NCI-H2227 (cell line): Measurements from ENCODE around the gene MGLL.

Experiments
- DNase-seq: peaks from one replicate; lab custom pipeline; 2025; ENCODE audit not compliant: unreplicated experiment; lab: John Stamatoyannopoulos, UW

The MGLL gene

DNA sequence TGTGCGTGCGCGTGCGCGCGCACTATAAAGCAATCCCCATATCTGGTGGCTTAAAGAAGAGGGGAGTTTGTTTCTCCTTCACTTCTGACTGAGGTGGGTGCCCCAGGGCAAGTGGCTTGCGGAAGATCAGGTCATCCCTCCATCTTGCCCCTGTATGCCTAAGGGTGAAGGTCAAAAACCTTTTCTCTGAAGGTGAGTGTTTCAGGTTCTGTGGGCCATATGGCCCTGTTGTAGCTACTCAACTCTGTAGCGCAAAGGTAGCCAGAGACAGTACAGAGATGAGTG, 144.1 kb downstream of the MGLL start:
- no peak for DNase-seq

DNA sequence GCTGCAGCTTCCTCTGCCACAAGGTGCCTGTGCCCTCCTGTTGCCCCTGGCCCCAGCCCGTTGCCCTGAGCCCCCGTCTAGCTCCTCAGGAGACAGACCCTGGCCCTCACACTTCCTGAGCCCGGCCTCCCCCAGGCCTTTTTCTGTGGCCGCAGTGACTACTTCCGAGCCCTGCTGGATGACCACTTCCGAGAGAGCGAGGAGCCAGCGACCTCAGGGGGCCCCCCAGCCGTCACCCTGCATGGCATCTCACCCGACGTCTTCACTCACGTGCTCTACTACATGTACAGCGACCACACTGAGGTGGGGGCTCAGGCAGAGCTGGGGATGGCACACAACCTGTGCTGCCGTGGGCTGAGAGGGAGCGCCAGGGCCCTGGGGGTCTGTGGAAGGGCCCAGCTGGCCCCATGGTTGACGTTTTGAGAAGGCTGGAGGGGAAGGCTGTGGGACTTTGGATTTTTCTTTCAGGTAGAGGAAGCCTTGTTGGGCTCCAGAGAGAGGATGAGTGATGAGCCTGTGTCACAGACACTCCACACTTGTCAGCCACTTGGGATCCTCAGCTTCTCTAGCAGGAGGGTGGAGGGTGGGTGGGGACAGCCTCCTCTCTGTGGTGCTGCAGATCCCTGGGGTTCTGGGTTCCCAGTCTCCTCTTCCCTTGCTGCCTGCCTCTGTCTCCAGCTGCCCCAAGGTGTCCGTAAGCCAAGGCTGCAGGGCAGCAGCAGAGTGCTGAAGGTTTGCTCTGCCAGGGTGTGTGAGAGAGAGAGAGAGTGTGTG, 144.6 kb downstream of the MGLL start:
- DNase-seq: no peak

DNA sequence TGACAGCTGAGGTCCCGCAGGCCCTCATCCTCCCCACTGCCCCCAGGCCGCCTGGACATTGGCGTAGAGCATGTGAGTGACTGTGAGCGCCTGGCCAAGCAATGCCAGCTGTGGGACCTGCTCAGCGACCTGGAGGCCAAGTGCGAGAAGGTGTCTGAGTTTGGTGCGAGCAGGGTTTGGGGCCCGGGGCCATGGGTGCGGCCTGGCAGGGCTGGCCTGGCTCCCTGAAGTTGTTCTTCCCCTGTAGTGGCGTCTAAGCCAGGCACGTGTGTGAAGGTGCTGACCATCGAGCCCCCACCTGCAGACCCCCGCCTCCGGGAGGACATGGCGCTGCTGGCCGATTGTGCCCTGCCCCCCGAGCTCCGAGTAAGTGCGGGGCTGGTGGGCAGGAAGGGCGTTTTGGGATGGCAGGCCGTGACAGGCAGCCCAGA, 145.4 kb downstream of the MGLL start:
- no peak for DNase-seq

DNA sequence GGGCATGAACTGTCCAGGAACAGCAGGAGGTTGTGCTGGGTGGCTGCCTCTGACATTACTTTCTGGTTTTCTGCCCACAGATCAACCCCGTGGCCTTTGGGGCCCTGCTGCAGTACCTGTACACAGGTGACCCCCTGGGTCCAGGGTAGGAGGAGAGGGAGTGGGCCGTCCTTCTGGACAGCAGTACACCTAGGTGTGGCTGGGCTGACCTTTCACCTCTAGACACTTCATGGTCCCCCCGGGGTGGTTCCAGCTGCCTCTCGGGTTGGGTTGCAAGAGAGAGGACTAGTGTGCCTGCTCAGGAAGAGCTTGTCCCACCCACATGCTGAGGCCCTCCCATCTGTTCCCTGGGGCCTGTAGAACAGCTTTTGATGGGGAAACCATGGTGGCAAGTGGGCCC, 145.9 kb downstream of the MGLL start:
- no peak for DNase-seq

DNA sequence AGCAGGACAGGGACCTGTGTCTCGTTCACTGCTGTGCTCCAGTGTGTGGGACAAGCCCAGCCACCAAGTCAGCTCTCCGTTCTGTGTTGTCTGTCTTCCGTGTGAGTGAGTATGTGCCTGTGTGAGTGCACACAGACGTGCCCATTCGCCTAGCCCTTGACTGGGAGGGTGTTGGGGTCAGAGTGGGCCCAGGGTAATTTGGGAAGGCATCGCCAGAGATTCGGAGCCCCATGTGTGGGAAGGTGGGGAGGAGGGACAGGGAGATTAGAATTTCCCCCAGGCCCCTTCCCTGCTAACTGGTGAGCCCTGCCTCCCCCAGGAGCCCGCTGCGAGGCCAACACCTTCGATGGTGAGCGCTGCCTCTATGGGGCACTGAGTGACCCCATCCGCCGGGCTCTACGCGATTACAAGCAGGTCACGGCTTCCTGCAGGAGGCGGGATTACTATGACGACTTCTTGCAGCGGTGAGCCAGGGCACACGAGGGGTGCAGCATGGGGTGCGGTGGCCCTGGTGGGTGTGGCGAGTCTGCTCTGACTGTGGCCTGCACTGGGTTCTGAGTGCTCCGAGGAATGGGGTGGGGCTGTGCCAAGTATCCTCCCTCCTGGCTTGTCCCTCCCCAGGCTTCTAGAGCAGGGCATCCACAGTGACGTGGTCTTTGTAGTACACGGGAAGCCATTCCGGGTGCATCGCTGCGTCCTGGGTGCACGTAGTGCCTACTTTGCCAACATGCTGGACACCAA, 146.5 kb downstream of the MGLL start:
- no peak for DNase-seq

DNA sequence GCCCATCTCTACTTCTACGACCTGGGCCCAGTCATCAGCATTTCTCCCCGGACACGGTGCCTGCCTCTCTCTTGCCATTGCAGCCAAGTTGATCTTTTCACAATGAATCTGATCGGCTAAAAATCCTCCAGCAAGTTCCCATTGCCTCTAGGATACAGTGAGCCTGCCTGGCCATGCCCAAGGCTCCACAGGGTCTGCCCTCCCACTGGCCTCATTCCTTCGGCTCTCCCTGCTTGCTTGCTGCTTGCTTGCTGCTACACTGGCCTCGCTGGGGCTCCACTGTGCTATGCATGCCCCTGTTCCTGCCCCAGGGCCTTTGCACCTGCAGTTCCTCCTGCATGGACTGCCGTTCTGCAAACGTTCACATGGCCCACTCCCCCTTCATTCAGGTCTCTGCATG, 147.5 kb downstream of the MGLL start:
- DNase-seq: no peak

DNA sequence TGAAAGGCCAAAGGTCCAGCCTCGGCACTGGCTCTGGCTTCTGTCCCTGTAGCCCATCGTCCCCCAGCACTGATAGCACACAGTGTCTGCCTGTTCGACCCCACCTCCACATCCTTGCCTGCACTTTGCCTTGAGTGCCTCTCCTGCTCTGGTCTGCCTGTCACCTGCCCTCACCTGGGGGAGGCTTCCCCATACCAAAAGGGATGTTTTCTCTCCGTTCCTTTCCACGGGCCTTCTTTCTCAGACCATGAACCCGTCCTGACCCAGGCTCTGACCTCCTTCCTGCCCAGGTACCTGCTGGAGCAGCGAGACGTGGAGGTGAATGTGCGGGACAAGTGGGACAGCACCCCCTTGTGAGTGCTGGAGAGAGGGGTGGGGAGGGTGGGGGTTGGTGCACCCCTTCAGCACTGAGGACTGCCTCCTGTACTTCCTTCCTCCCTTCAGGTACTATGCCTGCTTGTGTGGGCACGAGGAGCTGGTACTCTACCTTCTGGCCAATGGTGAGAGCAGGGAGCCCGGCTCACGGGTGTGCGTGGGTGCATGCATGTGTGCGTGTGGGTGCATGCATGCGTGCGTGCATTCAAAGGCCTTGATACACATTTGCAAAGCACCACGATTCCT, 148.1 kb downstream of the MGLL start:
- DNase-seq: no peak

DNA sequence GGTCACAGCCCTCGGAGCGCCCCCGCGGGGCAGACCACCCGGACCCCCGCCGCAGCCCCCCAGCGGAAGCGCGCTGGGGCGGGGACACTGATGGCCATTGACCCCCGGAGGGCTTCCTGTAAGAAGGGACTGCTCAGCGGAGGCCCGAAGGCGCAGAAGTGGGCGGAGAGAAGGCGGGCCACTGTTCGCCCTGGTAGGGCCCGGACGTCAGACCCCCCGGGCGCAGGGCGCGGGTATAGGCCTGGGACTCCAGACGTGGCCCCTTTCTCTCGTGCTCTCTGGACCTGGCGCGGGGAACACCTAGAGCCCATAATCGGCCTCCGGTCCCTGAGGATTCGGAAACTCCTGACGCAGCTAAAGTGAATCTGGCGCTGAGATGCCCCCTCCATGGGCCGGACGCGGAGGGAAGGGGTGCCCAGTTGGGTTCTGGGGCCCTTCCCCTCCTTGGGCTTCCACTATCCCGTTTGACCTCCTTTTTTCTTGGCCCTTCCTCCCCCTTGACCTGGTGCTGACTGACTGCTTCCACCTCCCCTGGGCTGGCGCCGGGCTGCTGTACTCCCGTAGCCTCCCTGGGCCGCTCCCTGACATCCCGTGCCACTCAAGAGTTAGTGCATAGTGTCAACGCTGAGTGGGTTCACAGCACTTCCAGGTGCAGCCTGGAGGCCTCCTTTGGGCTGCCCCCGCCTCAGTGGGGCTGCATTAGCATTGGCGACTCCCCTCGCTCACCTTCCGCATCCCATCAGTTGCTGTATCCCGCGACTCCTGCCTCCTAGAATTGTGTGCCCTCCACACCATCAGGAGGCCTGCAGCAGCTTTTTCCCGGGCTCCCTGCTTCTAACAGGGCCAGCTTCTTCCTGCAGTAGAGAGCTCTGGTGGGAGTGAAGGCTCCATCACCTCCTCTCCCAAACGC, 148.9 kb downstream of the MGLL start:
- DNase-seq: peak; percentile 49

DNA sequence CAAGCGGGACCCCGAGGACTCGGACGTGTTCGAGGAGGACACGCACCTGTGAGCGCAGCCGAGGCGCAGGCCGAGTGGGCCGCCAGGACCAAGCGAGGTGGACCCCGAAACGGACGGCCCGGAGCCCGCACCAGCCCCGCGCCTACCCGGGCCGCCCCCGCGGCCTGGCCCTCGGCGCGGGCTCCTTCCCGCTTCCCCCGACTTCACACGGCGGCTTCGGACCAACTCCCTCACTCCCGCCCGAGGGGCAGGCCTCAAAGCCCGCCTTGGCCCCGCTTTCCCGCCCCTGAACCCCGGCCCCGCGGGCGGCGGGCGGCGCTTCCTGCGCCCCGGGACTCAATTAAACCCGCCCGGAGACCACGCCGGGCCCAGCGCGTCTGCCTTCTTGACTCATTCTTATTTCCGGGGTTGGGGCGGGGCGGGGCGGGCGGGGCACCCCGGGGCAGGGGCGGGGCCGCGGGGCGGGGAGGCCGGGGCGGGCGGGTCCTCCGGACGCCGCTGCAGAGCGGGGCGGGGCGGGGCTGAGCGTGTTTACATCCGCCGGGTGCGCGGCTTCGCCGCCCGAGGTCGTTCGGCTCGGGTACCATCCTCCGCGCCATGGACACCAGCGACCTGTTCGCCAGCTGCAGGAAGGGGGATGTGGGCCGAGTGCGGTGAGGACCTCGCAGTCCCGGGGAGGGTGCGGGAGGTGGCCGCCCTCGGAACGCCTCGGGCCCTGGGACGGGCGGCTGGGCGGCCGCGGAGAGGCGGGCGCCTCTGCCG, 149.7 kb downstream of the MGLL start, which contains the start of gene ABTB1:
Gene ABTB1 (plus strand): TSS at position 524 of the 762 bp plus-strand sequence. CDS start 74 bp downstream, at position 598.
- DNase-seq: peak; percentile 72

DNA sequence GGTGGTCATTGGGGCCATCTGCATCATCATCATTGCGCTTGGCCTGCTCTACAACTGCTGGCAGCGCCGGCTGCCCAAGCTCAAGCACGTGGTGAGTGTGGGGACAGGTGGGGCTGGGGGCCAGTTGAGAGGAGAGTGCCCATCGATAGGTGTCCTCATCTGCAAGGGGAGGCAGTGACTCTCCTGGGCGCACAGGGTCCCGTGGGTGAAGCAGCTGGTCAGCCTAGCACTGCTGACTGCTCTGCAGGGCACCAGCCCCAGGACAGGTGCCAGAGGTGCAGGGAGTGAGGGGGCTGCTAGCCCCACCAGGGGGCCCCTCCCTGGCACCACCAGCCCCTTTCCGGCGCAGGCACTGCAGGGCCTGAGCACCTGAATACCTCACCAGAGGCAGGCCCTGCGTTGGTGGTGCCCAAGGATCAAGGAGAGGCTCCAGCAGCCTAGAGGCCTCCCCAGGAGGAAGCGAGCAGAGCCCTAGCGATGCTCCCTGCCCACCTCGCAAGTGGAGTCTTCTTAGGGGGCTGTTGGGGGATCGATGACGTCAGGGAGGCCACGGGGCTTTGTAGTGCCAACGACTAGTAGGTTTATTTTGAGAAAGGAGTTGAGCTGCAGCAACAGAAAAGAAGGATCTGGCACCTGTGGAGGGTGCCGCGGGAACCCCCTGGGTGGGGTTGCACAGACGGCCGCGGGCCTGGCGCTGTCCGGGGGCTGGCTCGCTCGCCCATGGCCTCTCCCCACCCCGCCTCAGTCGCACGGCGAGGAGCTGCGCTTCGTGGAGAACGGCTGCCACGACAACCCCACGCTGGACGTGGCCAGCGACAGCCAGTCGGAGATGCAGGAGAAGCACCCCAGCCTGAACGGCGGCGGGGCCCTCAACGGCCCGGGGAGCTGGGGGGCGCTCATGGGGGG, 150.5 kb downstream of the MGLL start:
- DNase-seq: peak; percentile 39

DNA sequence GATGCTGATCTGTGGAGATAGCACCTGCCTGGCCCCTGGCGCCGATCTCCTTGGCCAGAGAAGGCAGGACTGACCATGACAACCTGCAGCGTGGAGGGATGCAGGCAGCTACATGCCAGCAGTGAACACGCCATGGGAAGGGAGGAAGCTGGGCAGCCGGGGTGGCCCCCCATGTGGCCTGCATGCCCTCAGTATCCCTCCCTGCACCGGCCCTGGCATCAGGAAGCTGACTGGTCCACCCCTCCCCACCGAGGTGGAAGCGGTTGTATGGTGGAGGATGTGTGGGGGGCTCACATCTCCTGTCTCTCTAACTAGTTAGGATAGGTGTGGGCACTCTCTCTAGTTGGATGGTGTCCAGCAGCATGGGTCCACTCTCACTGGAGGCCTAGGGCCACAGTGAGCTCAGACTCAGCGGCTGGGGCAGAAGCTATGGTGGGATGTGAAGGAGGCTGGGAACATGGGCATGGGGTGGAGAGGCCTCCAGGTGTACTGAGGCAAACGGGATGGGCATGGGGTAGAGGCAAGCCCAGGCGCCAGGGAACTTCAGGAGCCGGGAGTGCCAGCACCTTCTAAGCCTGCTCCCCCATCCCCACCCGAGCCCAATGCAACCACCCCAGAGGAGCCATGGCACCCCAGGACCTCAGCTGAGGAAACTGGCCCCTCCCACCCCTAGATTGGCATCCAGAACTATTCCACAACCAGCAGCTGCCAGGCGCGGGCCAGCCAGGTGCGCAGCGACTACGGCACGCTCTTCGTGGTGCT, 151.4 kb downstream of the MGLL start:
- DNase-seq: no peak

DNA sequence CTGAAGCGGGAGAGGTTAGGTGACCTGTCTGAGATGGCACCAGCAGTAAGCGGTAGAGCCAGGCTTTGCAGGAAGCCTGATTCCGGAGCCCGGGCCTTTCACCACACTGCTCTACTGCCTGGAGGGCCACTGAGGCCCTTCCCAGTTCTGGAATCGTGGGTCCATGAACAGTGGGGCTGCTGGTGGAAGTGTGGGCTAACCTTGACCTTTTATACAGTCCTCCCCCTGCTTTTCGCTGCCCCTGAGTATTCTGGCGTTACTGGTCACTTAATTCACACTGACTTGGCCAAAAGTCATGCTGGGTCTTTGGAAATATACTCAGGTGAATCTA, 152.1 kb downstream of the MGLL start:
- no peak for DNase-seq

DNA sequence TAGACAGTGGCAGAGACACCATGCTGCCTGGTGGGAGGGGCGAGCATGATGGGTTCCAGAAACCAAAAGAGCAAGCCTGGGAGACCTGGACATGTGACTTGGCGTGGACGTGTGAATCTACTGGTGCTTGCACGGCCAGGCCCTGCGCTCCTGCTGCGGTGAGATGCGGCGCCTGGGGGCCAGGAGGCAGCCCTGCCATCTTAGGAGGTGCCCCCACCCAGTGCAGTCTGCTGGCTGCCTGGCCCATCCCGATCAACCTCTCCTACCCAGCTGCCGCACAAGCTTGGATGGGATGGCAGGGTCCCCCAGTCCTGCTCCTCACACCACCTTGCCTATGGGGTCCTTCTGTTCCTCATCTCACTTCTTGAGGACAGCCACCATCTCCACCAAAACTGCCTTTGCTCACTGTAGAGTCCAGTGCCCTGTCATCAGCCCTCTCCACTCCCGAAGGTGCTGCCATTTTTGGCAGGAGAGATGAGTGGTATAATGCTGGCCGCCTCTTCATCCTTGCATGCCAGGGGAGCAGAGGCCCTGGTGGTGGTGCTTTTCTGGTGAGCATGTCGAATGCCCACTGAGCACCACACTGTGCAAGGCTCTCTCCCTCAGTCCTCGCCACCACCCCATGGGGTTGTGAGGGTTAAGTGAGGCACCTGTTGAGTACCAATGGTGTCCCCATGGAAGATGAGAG, 152.6 kb downstream of the MGLL start:
- no peak for DNase-seq

DNA sequence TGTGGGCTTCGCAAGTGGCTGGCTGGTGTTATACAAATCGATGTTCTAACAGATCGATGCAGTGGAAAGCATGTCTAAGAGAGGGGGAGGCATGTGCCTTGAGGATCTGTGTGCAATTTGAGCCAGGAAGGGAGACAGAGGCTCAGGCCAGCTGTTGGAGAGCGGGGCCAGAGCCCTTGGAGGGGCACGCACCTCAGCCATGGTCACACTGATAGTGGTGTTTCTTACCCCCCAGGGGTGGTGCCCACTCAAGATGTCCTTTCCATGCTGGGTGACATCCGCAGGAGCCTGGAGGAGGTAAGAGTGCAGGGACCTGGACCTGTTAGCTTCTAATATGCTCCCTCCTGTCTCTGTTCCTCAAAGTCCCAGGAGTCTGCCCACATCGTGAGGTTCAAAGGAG, 153.4 kb downstream of the MGLL start:
- no peak for DNase-seq

DNA sequence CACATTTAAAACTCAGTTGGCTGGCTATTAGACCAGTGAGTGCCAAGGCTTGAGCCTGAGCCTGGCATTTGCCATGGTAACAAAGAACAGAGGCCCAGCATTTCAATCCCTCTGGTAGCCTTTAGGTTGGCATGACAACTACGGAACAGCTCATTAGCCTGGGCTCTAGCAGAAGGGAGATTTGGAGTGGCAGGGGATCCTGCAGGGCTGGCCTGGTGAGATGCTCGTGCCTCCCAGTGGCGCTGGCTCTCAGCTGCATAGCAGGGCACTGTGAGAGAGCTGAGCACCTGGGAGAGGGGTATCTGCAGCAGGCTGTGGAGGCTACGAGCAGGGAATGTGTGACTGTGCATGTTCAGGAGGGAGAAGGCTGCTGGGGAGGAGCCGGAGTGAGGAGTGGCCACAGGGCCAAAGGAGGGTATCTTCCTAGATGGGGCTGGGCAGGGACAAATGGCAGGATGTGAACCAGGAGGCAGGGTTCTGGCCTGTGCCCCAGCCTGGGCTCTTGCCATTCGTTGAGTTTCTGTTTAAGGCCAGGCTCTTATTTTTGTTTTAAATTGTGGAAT, 155.1 kb downstream of the MGLL start:
- peak; percentile 50 for DNase-seq

DNA sequence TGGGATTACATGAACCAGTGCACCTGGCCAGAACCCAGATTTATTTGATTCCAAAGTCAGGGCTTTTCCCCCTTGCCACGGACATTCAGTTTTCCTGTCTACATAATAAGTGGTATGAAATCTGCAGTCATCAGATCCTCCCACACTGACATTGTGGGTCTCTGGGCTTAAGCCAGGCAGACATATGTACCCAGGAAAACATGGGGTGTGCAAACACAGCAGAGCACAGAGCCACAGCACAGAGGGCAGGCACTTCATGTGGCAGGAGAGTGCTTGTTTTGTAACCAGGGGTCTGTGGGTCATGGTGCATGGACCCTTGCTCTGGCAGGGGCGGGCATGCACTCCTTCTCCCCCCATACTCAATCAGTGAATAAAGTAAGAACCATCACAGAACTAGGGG, 155.6 kb downstream of the MGLL start:
- DNase-seq: no peak

DNA sequence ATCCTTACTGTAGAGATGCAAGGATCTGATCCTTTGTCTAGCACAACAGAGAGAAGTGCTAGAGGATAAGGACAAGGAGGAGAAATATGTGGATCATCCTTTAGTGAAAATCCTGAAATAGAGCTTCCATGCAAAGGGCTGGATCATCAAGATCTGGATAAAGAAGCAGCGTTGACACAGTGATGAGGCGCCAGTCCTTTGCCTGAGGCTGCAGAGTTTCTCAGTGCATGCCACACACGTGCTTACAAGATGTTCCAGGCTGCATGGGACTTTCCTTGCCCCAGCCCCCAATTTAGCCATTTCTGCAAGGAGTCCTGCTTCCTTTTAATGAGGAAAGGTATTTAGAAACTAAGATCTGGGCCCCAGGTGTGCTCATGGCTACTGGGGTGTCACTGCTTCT, 156.7 kb downstream of the MGLL start:
- no peak for DNase-seq

DNA sequence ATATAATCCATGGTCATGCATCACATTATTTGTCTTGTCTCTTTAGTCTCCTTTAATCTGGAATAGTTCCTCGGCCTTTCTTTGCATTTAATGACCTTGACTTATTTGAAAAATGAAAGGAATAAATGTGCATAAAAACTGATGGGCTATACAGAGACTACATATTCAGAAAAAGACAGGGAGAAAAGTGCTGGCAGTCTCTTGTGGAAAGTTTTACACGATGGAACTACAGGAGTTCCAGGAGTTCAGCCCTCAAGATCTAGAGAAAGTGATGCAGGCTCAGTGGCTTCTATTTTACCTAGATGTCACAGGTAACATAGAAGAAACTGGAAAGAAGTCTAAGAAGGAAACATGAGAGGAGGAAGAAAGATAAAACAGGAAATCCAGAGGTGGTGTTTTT, 157.2 kb downstream of the MGLL start:
- DNase-seq: no peak
